ENCODE measurements around the gene EPS8.

DNA sequence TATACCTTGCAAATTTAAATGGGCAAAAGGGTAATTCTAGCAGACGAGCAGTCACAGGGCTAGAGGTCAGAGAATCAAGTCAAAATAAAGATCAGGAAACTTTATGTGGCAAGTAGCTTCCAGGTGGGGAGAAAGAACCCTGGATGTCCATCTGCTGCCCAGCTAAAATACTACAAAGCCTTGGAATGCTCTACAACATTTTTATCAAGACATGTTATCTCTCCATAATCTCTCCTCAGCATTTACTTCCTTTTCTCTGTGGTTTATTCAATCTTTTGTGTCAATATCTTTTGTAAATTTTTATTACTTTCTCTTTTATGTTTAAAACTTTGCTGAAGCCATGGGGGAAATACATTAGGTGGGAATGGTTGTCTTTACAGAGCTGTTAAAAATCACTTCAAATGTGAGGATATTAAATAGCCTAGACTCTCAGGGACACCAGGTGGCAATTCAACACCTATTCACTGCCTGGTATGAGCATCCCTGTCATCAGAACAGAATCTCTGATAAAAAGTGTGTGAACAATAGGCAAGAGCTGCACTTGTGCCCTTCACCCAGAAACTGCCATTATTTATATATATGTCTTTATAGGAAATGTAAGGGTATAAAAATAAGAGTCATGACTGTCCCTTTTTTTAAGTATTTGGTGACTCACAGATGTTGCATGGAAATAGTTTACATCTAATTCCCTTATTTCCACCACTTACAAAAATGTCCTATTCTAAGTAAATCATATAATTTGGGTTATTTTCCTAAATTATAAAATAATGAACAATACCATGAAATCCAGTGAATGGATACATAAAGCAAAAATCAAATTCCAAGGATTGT lies 152.9 kb downstream of the EPS8 start:
- TF ChIP-seq, protein P1, sequence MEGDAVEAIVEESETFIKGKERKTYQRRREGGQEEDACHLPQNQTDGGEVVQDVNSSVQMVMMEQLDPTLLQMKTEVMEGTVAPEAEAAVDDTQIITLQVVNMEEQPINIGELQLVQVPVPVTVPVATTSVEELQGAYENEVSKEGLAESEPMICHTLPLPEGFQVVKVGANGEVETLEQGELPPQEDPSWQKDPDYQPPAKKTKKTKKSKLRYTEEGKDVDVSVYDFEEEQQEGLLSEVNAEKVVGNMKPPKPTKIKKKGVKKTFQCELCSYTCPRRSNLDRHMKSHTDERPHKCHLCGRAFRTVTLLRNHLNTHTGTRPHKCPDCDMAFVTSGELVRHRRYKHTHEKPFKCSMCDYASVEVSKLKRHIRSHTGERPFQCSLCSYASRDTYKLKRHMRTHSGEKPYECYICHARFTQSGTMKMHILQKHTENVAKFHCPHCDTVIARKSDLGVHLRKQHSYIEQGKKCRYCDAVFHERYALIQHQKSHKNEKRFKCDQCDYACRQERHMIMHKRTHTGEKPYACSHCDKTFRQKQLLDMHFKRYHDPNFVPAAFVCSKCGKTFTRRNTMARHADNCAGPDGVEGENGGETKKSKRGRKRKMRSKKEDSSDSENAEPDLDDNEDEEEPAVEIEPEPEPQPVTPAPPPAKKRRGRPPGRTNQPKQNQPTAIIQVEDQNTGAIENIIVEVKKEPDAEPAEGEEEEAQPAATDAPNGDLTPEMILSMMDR (IDR thresholded peaks at IDR 0.05; ENCODE audit: poor library complexity): no peak
- no peak for TF ChIP-seq EZH2phosphoT487 (IDR thresholded peaks at IDR 0.05; ENCODE audit: low read depth, severe bottlenecking, unreplicated experiment)
